Caco-2 (cell line): ENCODE data around the gene BRS3. TPM values are rescaled to one million over a fixed set of nuclear protein-coding genes. Genes with fewer than 3 reads are reported as not detected.

Experiments
- BruUV-seq: library from RNA; stranded (reverse); fragments of 400-500 nt; replicated peaks from 2 replicates; lab custom pipeline; 2021; lab: Mats Ljungman, UMichigan
- CTCF ChIA-PET: fragments of 300-600 bp; sonication (Branson Sonifier 250); formaldehyde crosslinking; loops from one replicate; lab custom pipeline; 2022; ENCODE audit warnings: antibody characterized with exemption; lab: Charles Lee
- POLR2A ChIA-PET: fragments of 300-600 bp; sonication (Branson Sonifier 250); formaldehyde crosslinking; loops from one replicate; lab custom pipeline; 2022; ENCODE audit warnings: antibody characterized with exemption; lab: Charles Lee
- DNase-seq, 2 experiments: peaks; one replicate each; pipeline versions ENCODE4 v3.0.0 to v3.0.0-alpha.2; 2020 to 2022
- H3K27me3 ChIP-seq: replicated peaks from 2 replicates; pipeline ENCODE4 v1.6.0; 2011; ENCODE audit warnings: low read length; ENCODE audit not compliant: control insufficient read depth, insufficient read depth
- H3K36me3 ChIP-seq: 2 replicates; pipeline ENCODE4 v1.5.1; 2011; ENCODE audit warnings: low read length; ENCODE audit not compliant: control insufficient read depth, insufficient read depth
- H3K4me1 ChIP-seq: fragments of 250-450 bp; sonication (Bioruptor Pico); 2 replicates; pipeline ENCODE4 v1.5.1; 2020; ENCODE audit warnings: mild to moderate bottlenecking
- H3K4me3 ChIP-seq: 2 replicates; pipeline ENCODE4 v1.5.1; 2011; ENCODE audit warnings: low read depth, mild to moderate bottlenecking, control low read depth, low read length
- H3K9me3 ChIP-seq: fragments of 250-450 bp; sonication (Bioruptor Pico); 2 replicates; pipeline ENCODE4 v1.5.1; 2020; ENCODE audit warnings: mild to moderate bottlenecking, moderate library complexity
- H3K27ac Mint-ChIP-seq: one replicate; pipeline ENCODE4 v1.8.0; 2022; ENCODE audit warnings: mixed read lengths; ENCODE audit not compliant: unreplicated experiment
- H3K27me3 Mint-ChIP-seq: one replicate; pipeline ENCODE4 v1.8.0; 2022; ENCODE audit warnings: mixed read lengths; ENCODE audit not compliant: insufficient read depth, unreplicated experiment
- H3K36me3 Mint-ChIP-seq: one replicate; pipeline ENCODE4 v1.8.0; 2022; ENCODE audit warnings: mild to moderate bottlenecking, mixed read lengths; ENCODE audit not compliant: insufficient read depth, unreplicated experiment
- H3K4me1 Mint-ChIP-seq: one replicate; pipeline ENCODE4 v1.8.0; 2022; ENCODE audit warnings: low read depth, mixed read lengths; ENCODE audit not compliant: unreplicated experiment
- H3K4me3 Mint-ChIP-seq: one replicate; pipeline ENCODE4 v1.8.0; 2022; ENCODE audit warnings: mild to moderate bottlenecking, moderate library complexity, mixed read lengths; ENCODE audit not compliant: unreplicated experiment
- H3K9me3 Mint-ChIP-seq: one replicate; pipeline ENCODE4 v1.8.0; 2022; ENCODE audit warnings: mixed read lengths; ENCODE audit not compliant: unreplicated experiment
- CTCF ChIP-seq, 2 experiments: fragments of 200-600 bp in 1 of 2; IDR thresholded peaks; 1 replicate in 1 of 2; 2 replicates in 1 of 2; pipeline versions ENCODE4 v1.5.1 to v1.8.0; 2011 to 2022; ENCODE audit warnings: antibody characterized with exemption in 1 of 2, control low read depth in 1 of 2, inconsistent platforms in 1 of 2, low read depth in 1 of 2, low read length in 1 of 2, mild to moderate bottlenecking in 1 of 2, moderate library complexity in 1 of 2; ENCODE audit not compliant: insufficient read depth in 1 of 2, severe bottlenecking in 1 of 2, unreplicated experiment in 1 of 2
- intact Hi-C: fragments of 100-400 bp; cut with micrococcal nuclease; formaldehyde crosslinking; loops from one replicate; pipeline ENCODE4 v1.10.0; 2022; ENCODE audit not compliant: unreplicated experiment
- total RNA-seq: library from RNA; stranded (reverse); gene quantifications from 2 replicates; pipeline ENCODE4 v1.2.3, GENCODE V29; 2022

Gene BRS3
- total RNA-seq, 1 experiment from 2014 or later, result not detected

GRCh38 chrX:136464589-136464988 is 23.2 kb upstream of the BRS3 start:
- no peaks in the 10 kb centered on the region for H3K4me1 ChIP-seq
- no peaks in the 10 kb centered on the region for H3K4me1 Mint-ChIP-seq
- no peaks in the 10 kb centered on the region for H3K9me3 ChIP-seq
- H3K36me3 ChIP-seq, result no peaks in the 10 kb centered on the region
- TF ChIP-seq CTCF (IDR thresholded peaks at IDR 0.05; ENCODE audit: insufficient read depth in 1 of 2, low read depth in 1 of 2, low read length in 1 of 2, severe bottlenecking in 1 of 2, unreplicated experiment in 1 of 2), result no peak
- ChIA-PET POLR2A (no interaction called here), CTCF (no interaction called here)
- no TSS peak for BruUV-seq
- no peaks in the 10 kb centered on the region for H3K27me3 ChIP-seq
- H3K4me3 Mint-ChIP-seq, result no peak overlapping the region
- no peak for DNase-seq
- H3K27ac Mint-ChIP-seq, result no peak overlapping the region
- no peaks in the 10 kb centered on the region for H3K36me3 Mint-ChIP-seq
- no peaks in the 10 kb centered on the region for H3K27me3 Mint-ChIP-seq
- no peak overlapping the region for H3K4me3 ChIP-seq
- no peaks in the 10 kb centered on the region for H3K9me3 Mint-ChIP-seq
- intact Hi-C loops, result no loop called here

- POLR2A ChIA-PET, result no interaction called here
- intact Hi-C loops, result no loop called here
- H3K36me3 ChIP-seq, result no peaks in the 10 kb centered on the region
- no peaks in the 10 kb centered on the region for H3K4me1 ChIP-seq
- no TSS peak for BruUV-seq
- no peaks in the 10 kb centered on the region for H3K9me3 Mint-ChIP-seq
- H3K9me3 ChIP-seq, result no peaks in the 10 kb centered on the region
- no peak for TF ChIP-seq CTCF (IDR thresholded peaks at IDR 0.05; ENCODE audit: insufficient read depth in 1 of 2, low read depth in 1 of 2, low read length in 1 of 2, severe bottlenecking in 1 of 2, unreplicated experiment in 1 of 2)
- no peaks in the 10 kb centered on the region for H3K27me3 ChIP-seq
- no peaks in the 10 kb centered on the region for H3K36me3 Mint-ChIP-seq
- DNase-seq, result no peak
- no peak overlapping the region for H3K4me3 Mint-ChIP-seq
- no peaks in the 10 kb centered on the region for H3K27me3 Mint-ChIP-seq
- no peak overlapping the region for H3K27ac Mint-ChIP-seq
- CTCF ChIA-PET, result no interaction called here
- H3K4me3 ChIP-seq, result no peak overlapping the region
- no peaks in the 10 kb centered on the region for H3K4me1 Mint-ChIP-seq
Observed at GRCh38 chrX:136467303-136467702, 20.4 kb upstream of the BRS3 start.

- H3K9me3 ChIP-seq, result no peaks in the 10 kb centered on the region
- Mint-ChIP-seq H3K4me1 (no peaks in the 10 kb centered on the region), H3K36me3 (no peaks in the 10 kb centered on the region), H3K27me3 (no peaks in the 10 kb centered on the region), H3K27ac (no peak overlapping the region), H3K9me3 (no peaks in the 10 kb centered on the region), H3K4me3 (no peak overlapping the region)
- H3K4me1 ChIP-seq, result no peaks in the 10 kb centered on the region
- BruUV-seq, result no TSS peak
- intact Hi-C loops, result no loop called here
- no peak for TF ChIP-seq CTCF (IDR thresholded peaks at IDR 0.05; ENCODE audit: insufficient read depth in 1 of 2, low read depth in 1 of 2, low read length in 1 of 2, severe bottlenecking in 1 of 2, unreplicated experiment in 1 of 2)
- H3K36me3 ChIP-seq, result no peaks in the 10 kb centered on the region
- no peak overlapping the region for H3K4me3 ChIP-seq
- ChIA-PET CTCF (no interaction called here), POLR2A (no interaction called here)
- no peaks in the 10 kb centered on the region for H3K27me3 ChIP-seq
- no peak for DNase-seq
Observed at GRCh38 chrX:136468391-136469103, 19.2 kb upstream of the BRS3 start.
